Measurements from ENCODE around the gene DOCK2.

GRCh38 chr5:169772256-169772655 lies 135.2 kb downstream of the DOCK2 start:
- TF ChIP-seq EZH2 (IDR thresholded peaks at IDR 0.05; ENCODE audit: borderline replicate concordance, insufficient read depth, low read depth, low read length, poor library complexity, severe bottlenecking) (no peak), CTCF (IDR thresholded peaks at IDR 0.05) (no peak)
